HG03175 (cell line): ENCODE data around the gene SLC19A1.

Source experiments
- ATAC-seq: cut with Tn5 transposase; IDR thresholded peaks from one replicate; pipeline ENCODE4 v1.9.1; 2021; ENCODE audit warnings: mild to moderate bottlenecking, moderate library complexity; ENCODE audit not compliant: unreplicated experiment

Gene SLC19A1

GRCh38 chr21:45545691-45546531 is 3.7 kb upstream of the SLC19A1 start:
- ATAC-seq, result no peak

DNA sequence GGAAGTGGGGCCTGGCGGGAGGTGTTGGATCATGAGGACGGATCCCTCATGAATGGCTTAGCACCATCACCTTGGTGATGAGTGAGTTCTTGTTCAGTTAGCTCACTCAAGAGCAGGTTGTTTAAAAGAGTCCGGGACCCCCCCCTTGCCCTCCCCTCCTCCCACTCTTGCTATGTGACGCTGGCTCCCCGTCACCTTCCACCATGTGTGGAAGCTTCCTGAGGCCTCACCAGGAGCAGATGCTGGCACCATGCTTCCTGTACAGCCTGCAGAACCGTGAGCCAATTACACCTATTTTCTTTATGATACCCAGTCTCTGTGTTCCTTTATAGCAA is 3.0 kb upstream of the SLC19A1 start:
- ATAC-seq, result no peak

DNA sequence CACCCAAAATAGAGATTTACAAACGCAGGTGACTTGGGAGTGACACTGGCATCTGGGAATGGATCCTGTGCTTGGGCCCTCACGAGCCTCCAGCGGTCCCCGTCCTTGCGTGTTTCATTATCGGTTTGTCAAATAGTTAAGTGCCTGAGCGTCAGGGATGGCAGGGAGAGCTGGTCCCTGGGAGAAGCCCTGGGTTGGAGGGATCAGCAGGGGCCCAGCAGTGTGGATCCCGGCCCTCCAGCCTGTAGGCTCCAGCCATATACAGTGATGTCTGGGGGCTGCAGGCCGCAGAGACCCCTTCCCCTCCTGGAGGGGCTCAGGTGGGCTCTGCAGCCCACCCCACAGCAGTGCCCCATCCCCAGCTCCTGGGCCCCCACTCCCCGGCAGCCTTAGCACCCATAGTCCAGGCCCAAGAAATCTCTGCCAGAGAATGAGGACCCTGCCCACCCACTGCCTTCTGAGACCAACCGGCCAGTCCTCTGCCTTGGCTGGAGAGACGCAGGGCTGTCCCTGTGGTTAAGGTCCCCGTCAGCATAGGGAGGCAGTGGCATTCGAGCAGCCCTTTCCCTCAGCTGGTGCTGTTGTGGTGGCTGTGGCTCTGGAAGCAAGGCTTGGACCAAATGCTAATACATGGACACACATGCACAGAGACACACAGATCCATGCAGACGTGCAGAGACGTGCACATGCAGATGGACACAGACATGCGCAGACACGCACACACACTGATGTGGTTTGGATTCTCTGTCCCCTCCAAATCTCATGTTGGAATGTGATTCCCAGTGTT is 2.4 kb upstream of the SLC19A1 start:
- no peak for ATAC-seq

DNA sequence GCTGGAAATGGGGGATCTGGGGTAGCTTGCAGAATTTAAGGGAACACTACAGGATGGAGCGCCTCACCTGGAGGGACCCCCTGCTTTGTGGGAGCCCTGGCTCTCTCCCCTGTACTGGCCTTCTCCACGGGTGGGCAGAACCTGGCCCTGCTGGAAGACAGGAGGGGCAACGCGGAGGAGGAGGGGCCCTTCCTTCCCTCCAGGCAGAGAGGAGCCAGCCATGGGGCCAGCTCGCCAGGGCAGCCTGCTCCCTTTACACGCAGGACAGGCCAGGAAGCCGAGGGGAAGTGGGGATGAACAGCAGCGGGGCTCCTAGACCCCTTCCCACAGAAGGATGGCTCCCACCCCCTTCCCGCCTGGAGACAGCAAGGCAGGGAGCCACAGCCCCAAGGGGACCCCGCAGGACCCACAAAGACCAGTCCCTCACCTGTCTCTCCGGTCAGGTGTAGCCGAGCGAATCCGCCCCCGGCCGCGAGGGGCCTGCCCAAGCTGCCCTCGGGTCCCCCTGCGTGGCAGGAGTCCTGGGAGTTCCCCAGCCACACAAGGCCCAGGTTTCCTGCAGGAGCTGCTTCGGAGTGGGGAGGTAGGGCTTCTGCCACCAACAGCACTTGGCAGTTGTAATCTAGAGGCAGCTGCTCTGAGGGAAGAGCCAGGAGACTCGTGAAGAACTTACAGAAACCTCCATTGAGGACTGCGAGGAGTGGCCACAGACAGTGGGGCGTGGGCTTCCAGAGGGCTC is 1.6 kb upstream of the SLC19A1 start:
- ATAC-seq, result no peak

DNA sequence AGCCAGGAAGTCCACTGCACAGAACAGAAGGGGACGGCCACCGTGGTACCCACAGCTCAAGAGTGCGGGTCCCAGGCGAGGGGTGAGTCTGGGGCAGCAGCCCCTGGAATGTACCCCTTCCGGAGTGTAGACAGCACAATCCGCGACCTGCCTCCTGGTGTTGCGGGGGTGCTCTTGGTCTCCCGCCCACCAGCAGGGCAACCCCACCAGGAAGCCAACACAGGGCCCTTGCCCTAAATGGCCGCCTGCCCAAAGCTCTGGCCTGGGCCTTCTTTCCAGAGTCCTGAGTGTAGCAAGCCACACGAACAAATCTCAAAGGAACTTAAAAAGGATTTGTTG is 1.1 kb upstream of the SLC19A1 start:
- no peak for ATAC-seq

GRCh38 chr21:45542667-45543370 is 579 bp upstream of the SLC19A1 start:
- ATAC-seq, result no peak

DNA sequence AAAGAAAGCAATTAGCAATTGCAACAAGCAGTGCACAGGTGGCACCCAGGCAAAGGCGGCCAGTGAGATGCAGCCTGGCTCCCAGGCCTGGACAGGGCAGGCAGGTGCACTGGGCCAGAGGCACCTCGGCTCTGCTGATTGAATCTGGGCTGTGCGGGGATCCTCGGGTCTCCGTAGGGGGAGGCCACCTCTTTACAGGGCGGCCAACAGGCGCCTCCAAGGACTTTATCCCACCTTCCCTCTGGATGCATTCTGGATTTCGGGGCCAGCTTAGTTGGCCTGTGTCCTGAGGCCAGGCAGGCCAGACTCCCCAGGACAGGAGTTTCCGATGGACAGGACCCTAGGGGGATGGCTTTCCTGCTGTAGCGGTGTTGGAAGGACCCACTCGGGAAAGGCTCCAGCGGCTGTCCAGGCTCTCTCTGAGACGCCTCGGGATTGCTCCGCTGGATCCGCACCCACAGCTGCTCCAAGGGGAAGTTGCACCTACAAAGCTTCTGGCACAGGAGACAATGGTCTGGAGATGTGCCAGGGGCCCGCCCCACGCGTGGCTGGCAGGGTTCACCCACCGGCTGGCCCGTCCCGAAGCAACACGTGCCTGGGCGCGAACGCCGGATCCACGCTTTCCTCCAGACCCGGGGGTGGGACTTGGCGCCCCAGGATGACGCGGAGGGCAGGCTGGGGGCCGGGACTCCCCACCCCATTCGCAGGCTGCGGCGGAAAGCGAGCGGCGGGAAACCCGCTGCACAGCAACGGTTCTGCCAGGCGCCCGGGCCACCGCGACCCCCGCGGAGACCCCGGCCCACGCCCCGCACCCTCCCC is 810 bp downstream of the SLC19A1 start:
- ATAC-seq, result peak; percentile 55

- ATAC-seq, result no peak
These were observed 1.7 kb downstream of the SLC19A1 start for GRCh38 chr21:45540601-45540970.

DNA sequence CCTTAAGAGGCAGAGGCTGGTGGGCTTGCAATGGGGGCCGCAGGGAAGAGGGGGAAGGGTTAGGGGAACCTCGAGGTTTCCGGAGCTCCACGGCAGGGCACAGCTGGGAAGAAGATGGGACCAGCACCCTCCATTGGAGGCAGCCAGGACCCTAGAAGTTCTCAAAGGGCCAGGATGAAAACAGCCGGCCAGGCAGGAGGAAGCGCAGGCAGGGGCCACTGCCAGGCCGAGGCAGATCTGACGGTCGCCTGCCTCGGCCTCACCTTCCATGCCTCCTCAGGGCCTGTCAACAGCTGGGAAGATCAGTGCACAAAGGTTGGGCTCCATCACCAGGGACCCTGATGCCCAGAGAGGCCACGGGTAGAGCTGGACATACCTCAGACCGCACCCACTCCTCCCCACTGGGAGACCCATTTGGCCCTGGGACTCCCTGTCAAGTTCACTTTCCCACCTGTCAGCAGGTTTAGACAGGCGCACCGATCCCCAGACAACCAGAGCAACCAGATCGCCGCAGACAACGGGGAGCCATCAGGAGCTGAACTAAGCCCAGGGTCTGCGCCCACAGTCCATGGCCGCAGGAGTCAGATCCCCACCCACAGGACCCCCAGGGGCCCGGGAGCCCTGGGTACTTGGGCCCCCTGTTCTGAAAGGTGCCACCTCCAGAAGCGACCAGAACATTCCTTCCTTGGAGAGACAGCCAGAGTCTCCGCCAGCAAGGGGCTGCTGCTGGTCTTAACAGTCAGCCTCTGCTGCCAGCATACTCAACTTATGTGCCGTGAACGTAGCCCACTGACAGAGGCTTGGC is 2.2 kb downstream of the SLC19A1 start:
- ATAC-seq, result no peak

- no peak for ATAC-seq
These were observed 3.0 kb downstream of the SLC19A1 start for GRCh38 chr21:45539046-45539795.

- ATAC-seq, result no peak
These were observed 3.7 kb downstream of the SLC19A1 start for GRCh38 chr21:45538381-45539045.

DNA sequence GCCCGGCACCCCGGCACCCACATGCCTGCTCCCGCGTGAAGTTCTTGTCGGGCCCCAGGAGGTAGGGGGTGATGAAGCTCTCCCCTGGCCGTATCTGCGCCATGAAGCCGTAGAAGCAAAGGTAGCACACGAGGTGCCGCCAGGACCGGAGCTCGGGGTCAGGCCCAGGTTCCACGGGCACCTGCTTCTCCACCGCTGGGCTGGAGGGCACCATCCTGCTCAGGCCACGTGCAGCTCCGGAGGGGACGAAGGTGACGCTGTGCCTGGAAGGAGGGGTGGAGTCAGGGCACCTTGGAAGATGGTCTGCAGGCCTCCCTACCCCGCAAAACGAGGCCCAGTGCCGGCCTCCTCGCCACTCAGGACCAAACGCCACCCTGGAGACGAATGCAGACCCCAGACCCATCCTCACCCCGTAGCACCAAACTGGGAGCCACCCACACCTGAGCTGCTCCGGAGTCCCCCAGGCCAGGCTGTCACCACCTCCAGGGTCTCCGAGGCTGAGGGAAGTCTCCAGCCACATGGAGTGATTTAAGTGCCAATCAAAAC is 4.4 kb downstream of the SLC19A1 start:
- no peak for ATAC-seq

DNA sequence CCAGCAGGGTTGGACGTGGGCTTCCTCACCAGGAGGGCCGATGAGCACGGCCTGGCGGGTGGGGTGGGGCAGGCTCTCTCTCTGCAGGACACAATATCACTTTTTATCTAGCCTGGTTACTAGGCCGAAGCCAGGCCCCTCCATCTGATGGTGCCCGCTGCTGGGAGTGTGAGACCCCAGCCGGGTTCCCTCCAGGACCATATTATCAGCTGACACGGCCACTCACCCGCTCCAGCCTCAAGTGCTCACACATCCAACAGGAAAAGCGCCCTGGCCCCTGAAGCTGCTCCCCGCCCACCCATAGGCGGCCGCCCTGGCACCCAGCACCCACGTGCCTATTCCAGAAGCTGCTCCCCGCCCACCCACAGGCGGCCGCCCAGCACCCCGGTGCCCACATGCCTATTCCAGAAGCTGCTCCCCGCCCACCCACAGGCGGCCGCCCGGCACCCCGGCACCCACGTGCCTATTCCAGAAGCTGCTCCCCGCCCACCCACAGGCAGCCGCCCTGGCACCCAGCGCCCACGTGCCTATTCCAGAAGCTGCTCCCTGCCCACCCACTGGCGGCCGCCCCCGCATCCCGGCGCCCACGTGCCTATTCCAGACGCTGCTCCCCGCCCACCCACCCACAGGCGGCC is 5.0 kb downstream of the SLC19A1 start:
- no peak for ATAC-seq

GRCh38 chr21:45536301-45537081 is 5.7 kb downstream of the SLC19A1 start:
- ATAC-seq, result no peak

- ATAC-seq, result no peak
These were observed 6.7 kb downstream of the SLC19A1 start for GRCh38 chr21:45535341-45536081.
